SJCRH30 (cell line): ENCODE results near the gene AKR7A2. TPM values are rescaled to one million over a fixed set of nuclear protein-coding genes. Genes with fewer than 3 reads are reported as not detected.
A peak's percentile ranks its signal among the peaks of the same experiment; 100 is the strongest.

Experiments
- DNase-seq, 2 experiments: peaks; one replicate each; pipeline ENCODE4 v3.0.0-alpha.2; 2015 to 2020
- H3K27ac ChIP-seq: fragments of 250-450 bp; sonication (Bioruptor Pico); 2 replicates; pipeline ENCODE4 v1.5.1; 2020; ENCODE audit warnings: mild to moderate bottlenecking, moderate library complexity
- H3K27me3 ChIP-seq: fragments of 250-450 bp; sonication (Bioruptor Pico); 2 replicates; pipeline ENCODE4 v1.5.1; 2020; ENCODE audit warnings: mild to moderate bottlenecking, moderate library complexity
- H3K36me3 ChIP-seq: fragments of 250-450 bp; sonication (Bioruptor Pico); 2 replicates; pipeline ENCODE4 v1.5.1; 2020; ENCODE audit warnings: mild to moderate bottlenecking, moderate library complexity
- H3K4me1 ChIP-seq: fragments of 250-450 bp; sonication (Bioruptor Pico); 2 replicates; pipeline ENCODE4 v1.5.1; 2020; ENCODE audit warnings: mild to moderate bottlenecking, moderate library complexity
- H3K4me3 ChIP-seq: fragments of 250-450 bp; sonication (Bioruptor Pico); 2 replicates; pipeline ENCODE4 v1.5.1; 2020; ENCODE audit warnings: mild to moderate bottlenecking, moderate library complexity
- H3K9me3 ChIP-seq: fragments of 250-450 bp; sonication (Bioruptor Pico); replicated peaks from 2 replicates; pipeline ENCODE4 v1.5.1; 2020; ENCODE audit warnings: mild to moderate bottlenecking, moderate library complexity
- total RNA-seq: library from RNA; depleted of rRNA; stranded (reverse); fragments of >200 nt; shearing (Covaris generic); gene quantifications from 2 replicates; pipeline ENCODE4 v1.2.3, GENCODE V29; 2014; rRNA removed

The AKR7A2 gene
- total RNA-seq = 64.0 and 71.6 TPM in 2 replicates

DNA sequence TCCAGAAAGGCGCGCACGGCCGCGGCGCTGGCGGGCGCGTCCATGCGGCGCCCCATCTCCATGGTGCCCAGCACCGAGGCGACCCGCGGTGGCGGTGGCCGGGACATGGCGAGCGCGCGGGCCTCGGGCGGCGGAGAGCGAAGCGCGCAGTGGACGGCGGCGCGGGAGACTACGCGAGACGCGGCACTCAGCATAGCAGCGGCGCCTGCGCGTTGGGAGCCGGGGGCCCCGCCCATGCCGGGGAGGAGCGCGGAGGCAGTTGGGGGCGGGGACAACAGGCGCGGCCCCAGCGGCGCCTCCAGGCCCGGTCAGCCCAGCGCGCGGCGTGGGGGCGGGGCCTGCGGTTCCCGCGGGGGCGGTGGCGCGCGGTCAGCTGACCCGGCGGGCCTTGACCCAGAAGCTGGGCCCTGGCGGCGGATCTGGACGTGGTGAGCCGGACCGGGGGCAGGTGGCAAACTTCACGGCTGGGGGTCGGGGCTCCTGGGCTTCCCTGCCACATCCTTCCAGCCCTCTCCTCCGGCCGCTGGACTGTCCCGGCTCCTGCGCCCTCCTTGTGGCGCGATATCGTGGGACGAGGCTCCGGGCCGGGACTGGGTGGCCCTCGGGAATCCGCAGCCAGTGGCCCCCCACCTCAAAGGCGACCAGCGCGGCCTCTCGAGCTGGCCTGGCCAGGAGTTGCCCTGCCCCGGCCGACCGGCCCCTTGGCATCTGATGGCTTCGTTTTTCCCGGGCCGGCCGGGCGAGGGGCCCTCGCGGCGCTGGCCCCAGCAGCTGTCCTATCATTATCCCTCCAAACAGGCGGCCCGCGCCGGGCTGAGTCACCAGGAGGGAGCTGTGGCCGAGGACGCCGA, at the start of gene AKR7A2, which contains the start of gene SLC66A1:
TSS of gene AKR7A2 (minus strand) at position 214 of the 851 bp plus-strand sequence. CDS start at position 194, 20 bp downstream.
TSS of gene SLC66A1 (plus strand) at position 396 of the 851 bp plus-strand sequence. CDS start 5,352 bp downstream, outside the sequence.
- Histone ChIP-seq H3K4me1 (peaks cover 5% of the 10 kb centered on the region; the same call in 1 of the 2 replicates), H3K4me3 (peak within 1 kb of the TSS; percentile 92), H3K27me3 (no peaks in the 10 kb centered on the region), H3K36me3 (peaks cover 14% of the 10 kb centered on the region), H3K27ac (peak within 1 kb of the TSS; percentile 98), H3K9me3 (no peaks in the 10 kb centered on the region)
- peak; percentile 93 to 96 for DNase-seq

DNA sequence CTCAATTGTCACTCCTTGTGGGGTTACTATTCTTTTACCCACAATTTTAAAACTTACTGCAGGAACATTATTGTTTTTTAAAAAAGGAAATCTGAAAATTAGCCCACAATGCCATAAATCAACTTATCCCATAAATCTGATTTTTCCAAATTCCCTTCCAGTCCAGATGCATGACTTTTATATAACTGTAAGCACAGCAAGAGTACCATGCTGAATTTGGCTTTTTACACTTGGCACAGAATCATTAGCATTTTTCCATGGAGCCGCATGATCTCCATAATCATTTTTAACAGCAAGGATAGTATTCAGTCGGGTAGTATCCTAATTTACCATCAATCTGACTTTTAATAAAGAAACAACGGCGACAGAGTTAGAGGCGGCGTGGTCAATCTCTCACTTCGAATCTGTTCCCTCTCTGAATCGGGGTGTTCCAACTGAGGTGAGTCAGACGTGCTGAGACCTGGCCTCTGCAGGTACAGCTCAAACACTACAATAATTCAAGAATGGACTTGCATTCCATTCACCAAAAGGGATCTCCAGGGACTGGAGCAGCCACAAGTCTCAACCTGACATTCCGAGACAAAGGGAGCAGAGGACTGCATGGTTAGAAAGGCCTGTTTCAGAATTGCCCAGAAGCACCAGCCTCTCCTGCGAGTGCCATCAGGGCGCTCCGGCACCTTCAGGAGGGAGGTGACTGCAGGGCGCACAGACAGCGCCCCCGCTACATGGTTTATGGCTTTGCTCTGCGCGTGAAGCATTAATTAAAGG, 49.1 kb upstream of the AKR7A2 start:
- Histone ChIP-seq H3K36me3 (peaks cover 3% of the 10 kb centered on the region; the same call in 1 of the 2 replicates), H3K4me3 (no peak overlapping the region), H3K9me3 (no peaks in the 10 kb centered on the region), H3K27me3 (no peaks in the 10 kb centered on the region), H3K4me1 (no peaks in the 10 kb centered on the region), H3K27ac (no peak overlapping the region)
- no peak for DNase-seq

DNA sequence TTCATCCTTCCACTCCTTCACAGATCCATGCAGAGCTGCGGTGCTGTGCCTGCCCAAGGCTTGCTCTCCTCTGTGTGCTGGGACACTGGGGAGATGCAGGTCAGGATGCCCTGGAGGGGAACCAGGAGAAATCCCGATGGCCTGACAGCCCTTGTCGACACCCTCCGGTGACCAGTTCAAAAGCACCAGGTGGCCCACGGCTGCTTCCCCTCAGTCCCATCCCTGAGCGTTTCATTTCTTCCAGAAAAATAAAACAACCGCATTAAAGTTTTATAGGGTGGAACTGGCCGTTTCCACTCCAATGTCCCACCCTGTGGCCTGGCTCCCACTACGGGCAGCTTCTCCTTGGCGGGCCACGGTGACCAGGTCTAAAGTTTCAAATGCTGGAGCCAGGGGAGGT, 48.5 kb upstream of the AKR7A2 start:
- peaks cover 9% of the 10 kb centered on the region for H3K36me3 ChIP-seq
- H3K4me1 ChIP-seq = no peaks in the 10 kb centered on the region
- no peaks in the 10 kb centered on the region for H3K27me3 ChIP-seq
- H3K4me3 ChIP-seq = no peak overlapping the region
- H3K27ac ChIP-seq = no peak overlapping the region
- no peaks in the 10 kb centered on the region for H3K9me3 ChIP-seq
- DNase-seq = no peak

- H3K27ac ChIP-seq = no peak overlapping the region
- no peaks in the 10 kb centered on the region for H3K9me3 ChIP-seq
- H3K4me3 ChIP-seq = no peak overlapping the region
- H3K4me1 ChIP-seq = no peaks in the 10 kb centered on the region
- no peak for DNase-seq
- no peaks in the 10 kb centered on the region for H3K27me3 ChIP-seq
- H3K36me3 ChIP-seq = peaks cover 8% of the 10 kb centered on the region
Observed at GRCh38 chr1:19360016-19360415, 48.1 kb upstream of the AKR7A2 start.

DNA sequence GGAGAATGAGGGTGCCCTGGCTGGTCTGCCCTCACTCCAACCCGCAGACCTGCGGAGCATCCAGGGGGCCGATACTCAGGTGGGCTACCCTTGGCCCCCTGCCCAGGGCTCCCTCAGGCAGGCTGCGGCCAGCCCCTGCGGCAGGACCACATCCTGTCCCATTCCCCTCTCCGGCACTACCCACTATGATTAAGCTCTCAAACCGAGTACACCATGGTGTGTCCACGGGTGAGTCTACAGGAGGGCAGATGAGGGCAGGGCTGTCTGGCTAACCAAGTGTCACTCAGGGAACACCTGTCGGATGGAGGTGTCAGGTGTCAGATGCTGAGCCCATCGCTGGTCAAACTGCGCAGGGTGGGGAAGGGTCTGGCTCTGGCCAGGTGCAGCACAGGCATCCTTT, 47.4 kb upstream of the AKR7A2 start:
- Histone ChIP-seq H3K9me3 (no peaks in the 10 kb centered on the region), H3K27me3 (no peaks in the 10 kb centered on the region), H3K36me3 (peaks cover 7% of the 10 kb centered on the region), H3K4me3 (no peak overlapping the region), H3K4me1 (no peaks in the 10 kb centered on the region), H3K27ac (no peak overlapping the region)
- DNase-seq = no peak

- no peak overlapping the region for H3K27ac ChIP-seq
- H3K9me3 ChIP-seq = no peaks in the 10 kb centered on the region
- H3K36me3 ChIP-seq = peaks cover 9% of the 10 kb centered on the region
- no peak for DNase-seq
- H3K4me1 ChIP-seq = no peaks in the 10 kb centered on the region
- H3K4me3 ChIP-seq = no peak overlapping the region
- H3K27me3 ChIP-seq = no peaks in the 10 kb centered on the region
Observed at GRCh38 chr1:19358710-19359109, 46.8 kb upstream of the AKR7A2 start.

- H3K36me3 ChIP-seq = peaks cover 9% of the 10 kb centered on the region
- no peak for DNase-seq
- H3K9me3 ChIP-seq = no peaks in the 10 kb centered on the region
- no peaks in the 10 kb centered on the region for H3K27me3 ChIP-seq
- no peak overlapping the region for H3K4me3 ChIP-seq
- H3K27ac ChIP-seq = no peak overlapping the region
- H3K4me1 ChIP-seq = no peaks in the 10 kb centered on the region
Observed at GRCh38 chr1:19357299-19357986, 45.5 kb upstream of the AKR7A2 start.

DNA sequence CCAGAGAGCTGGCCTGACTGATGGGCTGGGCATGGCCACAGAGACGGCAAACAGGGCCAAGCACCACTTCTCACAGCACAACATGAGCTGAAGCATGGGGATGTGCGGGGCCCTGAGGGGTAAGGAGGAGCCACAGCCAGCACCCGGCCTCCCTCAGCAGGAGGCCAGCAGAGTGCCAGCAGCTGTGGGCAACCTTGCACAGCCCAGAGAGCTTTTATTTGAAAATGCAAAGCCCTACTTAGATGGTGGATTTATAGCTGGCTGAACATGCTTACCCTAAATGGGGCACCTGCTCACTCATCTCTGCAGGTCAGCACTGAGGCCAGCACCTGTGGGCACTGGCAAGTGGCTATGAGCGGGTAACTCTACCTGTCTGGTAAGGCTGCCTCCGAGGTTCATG, 44.3 kb upstream of the AKR7A2 start:
- H3K4me1 ChIP-seq = no peaks in the 10 kb centered on the region
- H3K27ac ChIP-seq = no peak overlapping the region
- H3K27me3 ChIP-seq = no peaks in the 10 kb centered on the region
- H3K9me3 ChIP-seq = no peaks in the 10 kb centered on the region
- no peak for DNase-seq
- no peak overlapping the region for H3K4me3 ChIP-seq
- H3K36me3 ChIP-seq = peaks cover 9% of the 10 kb centered on the region

DNA sequence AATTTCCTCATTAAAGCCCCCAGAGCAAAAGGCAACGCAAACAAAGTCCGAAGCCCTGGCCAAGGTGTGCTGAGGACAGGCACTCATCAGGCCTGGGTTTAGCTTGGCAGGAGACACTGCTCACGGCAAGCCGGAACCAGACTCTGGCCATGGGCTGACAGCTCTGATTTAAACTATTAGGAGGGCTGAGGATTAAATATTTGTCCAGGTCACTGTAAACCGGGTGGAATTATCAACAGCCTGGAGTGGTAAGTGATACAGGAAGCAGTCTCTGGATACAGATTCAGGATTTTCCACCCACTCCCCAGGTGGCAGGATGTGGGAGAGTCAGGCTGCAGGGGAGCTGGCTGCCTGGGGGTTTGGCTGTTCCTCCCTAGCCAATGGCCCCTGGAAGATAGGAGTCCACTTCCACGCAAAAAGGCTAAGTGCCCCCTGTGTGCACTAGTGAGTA, 42.6 kb upstream of the AKR7A2 start:
- H3K27me3 ChIP-seq = no peaks in the 10 kb centered on the region
- no peaks in the 10 kb centered on the region for H3K9me3 ChIP-seq
- DNase-seq = no peak
- H3K4me1 ChIP-seq = no peaks in the 10 kb centered on the region
- H3K4me3 ChIP-seq = no peak overlapping the region
- peaks cover 9% of the 10 kb centered on the region for H3K36me3 ChIP-seq
- H3K27ac ChIP-seq = no peak overlapping the region

GRCh38 chr1:19353596-19353995, 41.7 kb upstream of the AKR7A2 start:
- H3K9me3 ChIP-seq = no peaks in the 10 kb centered on the region
- no peak overlapping the region for H3K4me3 ChIP-seq
- H3K27ac ChIP-seq = no peak overlapping the region
- DNase-seq = no peak
- no peaks in the 10 kb centered on the region for H3K4me1 ChIP-seq
- H3K27me3 ChIP-seq = no peaks in the 10 kb centered on the region
- H3K36me3 ChIP-seq = peaks cover 9% of the 10 kb centered on the region

DNA sequence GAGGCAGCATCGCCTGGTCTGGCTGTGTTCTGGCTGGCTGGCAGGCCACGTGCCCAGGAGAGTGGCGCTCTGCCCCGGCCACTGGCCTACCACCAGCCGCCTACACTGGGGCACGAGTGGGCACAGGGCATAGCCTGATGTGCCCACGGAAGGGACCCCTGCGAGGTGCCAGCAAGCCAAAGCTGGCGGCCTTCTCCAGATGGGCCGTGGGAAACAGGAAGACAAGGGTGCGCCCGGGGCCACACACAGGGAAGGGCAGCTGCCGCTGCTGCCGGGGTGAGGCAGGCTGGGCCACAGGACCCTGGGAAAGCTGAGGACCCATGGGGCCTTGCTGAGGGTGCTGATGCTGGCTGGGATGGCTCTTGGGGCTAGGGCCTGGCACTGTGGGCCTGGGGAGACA, 40.9 kb upstream of the AKR7A2 start:
- Histone ChIP-seq H3K4me1 (no peaks in the 10 kb centered on the region), H3K4me3 (no peak overlapping the region), H3K27ac (no peak overlapping the region), H3K36me3 (peaks cover 9% of the 10 kb centered on the region), H3K9me3 (no peaks in the 10 kb centered on the region), H3K27me3 (no peaks in the 10 kb centered on the region)
- DNase-seq = no peak

DNA sequence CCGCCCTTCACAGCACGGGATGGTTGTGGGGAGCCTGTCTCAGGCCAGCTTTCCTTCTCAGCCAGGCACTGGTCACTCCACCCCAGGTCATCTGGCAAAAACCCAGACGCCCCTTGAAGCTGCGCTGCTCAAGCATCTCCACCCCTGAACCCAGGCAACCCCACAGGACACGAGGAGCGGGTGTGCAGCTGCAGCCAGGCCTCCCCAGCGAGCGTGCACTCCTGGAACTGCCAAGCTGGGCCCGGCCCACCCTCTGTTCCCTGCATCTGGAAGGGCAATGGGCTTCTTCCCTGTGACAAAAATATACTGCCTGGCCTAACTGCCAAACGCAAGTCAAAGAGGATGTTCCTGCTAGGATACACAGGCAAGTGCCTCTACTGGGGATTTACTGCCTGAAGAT, 39.9 kb upstream of the AKR7A2 start:
- Histone ChIP-seq H3K9me3 (no peaks in the 10 kb centered on the region), H3K4me1 (no peaks in the 10 kb centered on the region), H3K27ac (no peak overlapping the region), H3K36me3 (peaks cover 9% of the 10 kb centered on the region), H3K27me3 (no peaks in the 10 kb centered on the region), H3K4me3 (no peak overlapping the region)
- no peak for DNase-seq

DNA sequence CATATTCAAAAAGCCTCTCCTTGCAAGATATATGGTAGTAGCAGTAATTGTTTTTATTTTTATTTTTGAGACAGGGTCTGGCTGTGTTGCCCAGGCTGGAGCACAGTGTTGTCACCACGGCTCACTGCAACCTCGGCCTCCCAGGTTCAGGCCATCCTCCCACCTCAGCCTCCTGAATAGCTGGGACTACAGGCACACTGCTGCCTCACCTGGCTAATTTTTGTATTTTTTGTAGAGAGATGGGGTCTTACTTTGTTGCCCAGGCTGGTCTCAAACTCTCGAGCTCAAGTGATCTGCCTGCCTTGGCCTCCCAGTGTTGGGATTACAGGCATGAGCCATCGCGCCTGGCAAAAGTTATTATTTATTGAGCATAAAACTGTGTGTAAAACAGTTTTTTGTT, 38.6 kb upstream of the AKR7A2 start:
- no peak overlapping the region for H3K4me3 ChIP-seq
- peaks cover 5% of the 10 kb centered on the region for H3K36me3 ChIP-seq
- no peaks in the 10 kb centered on the region for H3K27me3 ChIP-seq
- no peak for DNase-seq
- no peaks in the 10 kb centered on the region for H3K4me1 ChIP-seq
- H3K27ac ChIP-seq = no peak overlapping the region
- no peaks in the 10 kb centered on the region for H3K9me3 ChIP-seq

GRCh38 chr1:19349999-19350398, 38.1 kb upstream of the AKR7A2 start:
- Histone ChIP-seq H3K4me1 (no peaks in the 10 kb centered on the region), H3K36me3 (peaks cover 2% of the 10 kb centered on the region; the same call in 1 of the 2 replicates)
- DNase-seq = no peak

More at GRCh38 chr1:19349999-19350398, 38.1 kb upstream of the AKR7A2 start:
- Histone ChIP-seq H3K4me3 (no peak overlapping the region), H3K27me3 (no peaks in the 10 kb centered on the region), H3K27ac (no peak overlapping the region), H3K9me3 (no peaks in the 10 kb centered on the region)
